Measurements from ENCODE around the gene RAB3GAP1. TPM values are rescaled to one million over a fixed set of nuclear protein-coding genes. Genes with fewer than 3 reads are reported as not detected.
A peak's percentile ranks its signal among the peaks of the same experiment; 100 is the strongest.
"Not testable (repeated sequence)": the region's sequence is repeated elsewhere in the genome, so short reads cannot be mapped to it uniquely, and the experiment has no call there.

Gene RAB3GAP1
- total and polyA plus RNA-seq, 7 experiments from 2014 or later, result 24.3 to 58.7 (median 36.9) TPM

GRCh38 chr2:135105513-135106316 is 53.6 kb downstream of the RAB3GAP1 start:
- POLR2A ChIA-PET, result interaction anchor here (0.8 kb wide), 1 partner anchor 53 kb away, joined by 3 read pairs; no protein-coding TSS in a partner anchor
- peaks cover 0 to 21% (median 13%) of the 10 kb centered on the region in 7 donors for H3K4me1 Mint-ChIP-seq

DNA sequence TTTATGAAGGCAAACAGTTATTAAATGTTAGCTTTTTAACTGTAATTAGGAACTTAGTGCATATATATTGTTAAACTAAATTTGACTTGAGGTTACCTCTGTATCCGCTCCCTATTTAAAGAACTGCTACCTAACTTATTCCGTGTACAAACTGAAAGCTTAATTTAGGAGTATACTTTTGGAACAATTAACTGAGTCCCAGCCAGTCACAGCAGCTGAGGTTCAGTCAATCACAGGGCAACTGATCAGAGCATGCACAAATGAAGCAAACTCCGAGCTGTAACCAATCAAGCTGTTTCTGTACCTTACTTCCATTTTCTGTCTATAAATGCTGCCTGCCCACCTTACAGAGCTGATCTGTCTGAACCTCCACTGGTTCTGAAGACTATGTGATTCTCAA is 61.2 kb downstream of the RAB3GAP1 start:
- Histone ChIP-seq H3K27me3 (ENCODE audit: control insufficient read depth in 2 of 2, insufficient read depth in 2 of 2, low read length in 2 of 2) (no peaks in the 10 kb centered on the region), H3K4me3 (ENCODE audit: low read length) (no peak overlapping the region), H3K27ac (ENCODE audit: low read depth, low read length) (no peak overlapping the region), H3K9me3 (ENCODE audit: control insufficient read depth in 2 of 3, low read length in 3 of 3) (no peaks in the 10 kb centered on the region), H3K36me3 (ENCODE audit: control insufficient read depth in 2 of 3, insufficient read depth in 3 of 3, low read length in 3 of 3) (peaks cover 0 to 28% (median 21%) of the 10 kb centered on the region in 3 experiments), H3K4me1 (ENCODE audit: control insufficient read depth in 2 of 2, insufficient read depth in 2 of 2, low read length in 2 of 2) (no peaks in the 10 kb centered on the region)
- intact Hi-C loops (cut with micrococcal nuclease), result loop anchor here in 1 of 2 donors (10.0 kb wide), 1 partner anchor 109 kb away; no protein-coding TSS in a partner anchor
- Mint-ChIP-seq H3K4me1 (peaks cover 0 to 20% (median 14%) of the 10 kb centered on the region in 7 donors), H3K36me3 (peaks cover 0 to 44% (median 24%) of the 10 kb centered on the region in 5 donors), H3K27me3 (no peaks in the 10 kb centered on the region), H3K9me3 (peaks cover 0 to 3% (median 0%) of the 10 kb centered on the region in 11 donors), H3K4me3 (no peak overlapping the region), H3K27ac (no peak overlapping the region)
- no peak for DNase-seq
- ChIA-PET POLR2A (no interaction called here), CTCF (no interaction called here)
- no peak for ATAC-seq

More at GRCh38 chr2:135105513-135106316, 53.6 kb downstream of the RAB3GAP1 start:
- H3K27me3 Mint-ChIP-seq; intact Hi-C loops (cut with micrococcal nuclease); DNase-seq; H3K27ac ChIP-seq (ENCODE audit: low read depth, low read length); H3K9me3 ChIP-seq (ENCODE audit: control insufficient read depth in 2 of 3, low read length in 3 of 3); H3K27me3 ChIP-seq (ENCODE audit: control insufficient read depth in 2 of 2, insufficient read depth in 2 of 2, low read length in 2 of 2); H3K4me3 ChIP-seq (ENCODE audit: low read length); H3K27ac Mint-ChIP-seq; CTCF ChIA-PET; ATAC-seq; H3K4me1 ChIP-seq (ENCODE audit: control insufficient read depth in 2 of 2, insufficient read depth in 2 of 2, low read length in 2 of 2); H3K4me3 Mint-ChIP-seq: not testable (repeated sequence)
- Mint-ChIP-seq H3K9me3 (peaks cover 0 to 27% (median 8%) of the 10 kb centered on the region in 11 donors), H3K36me3 (peaks cover 16 to 55% (median 51%) of the 10 kb centered on the region in 5 donors)
- peaks cover 0 to 22% (median 0%) of the 10 kb centered on the region in 3 experiments for H3K36me3 ChIP-seq (ENCODE audit: control insufficient read depth in 2 of 3, insufficient read depth in 3 of 3, low read length in 3 of 3)

GRCh38 chr2:135119582-135119981 is 67.5 kb downstream of the RAB3GAP1 start:
- intact Hi-C loops (cut with micrococcal nuclease), result loop anchor here in 1 of 2 donors (10.0 kb wide), 1 partner anchor 115 kb away; no protein-coding TSS in a partner anchor
- ChIA-PET POLR2A (no interaction called here), CTCF (no interaction called here)
- Mint-ChIP-seq H3K27ac (peak overlapping the region in 3 of 9 donors; percentile 16 to 62 (median 21)), H3K4me1 (peaks cover 0 to 19% (median 14%) of the 10 kb centered on the region in 7 donors), H3K4me3 (no peak overlapping the region), H3K36me3 (peaks cover 4 to 35% (median 18%) of the 10 kb centered on the region in 5 donors), H3K9me3 (peaks cover 0 to 3% (median 0%) of the 10 kb centered on the region in 11 donors), H3K27me3 (no peaks in the 10 kb centered on the region)
- Histone ChIP-seq H3K36me3 (ENCODE audit: control insufficient read depth in 2 of 3, insufficient read depth in 3 of 3, low read length in 3 of 3) (peaks cover 0 to 34% (median 8%) of the 10 kb centered on the region in 3 experiments), H3K9me3 (ENCODE audit: control insufficient read depth in 2 of 3, low read length in 3 of 3) (no peaks in the 10 kb centered on the region), H3K4me3 (ENCODE audit: low read length) (no peak overlapping the region), H3K4me1 (ENCODE audit: control insufficient read depth in 2 of 2, insufficient read depth in 2 of 2, low read length in 2 of 2) (no peaks in the 10 kb centered on the region), H3K27ac (ENCODE audit: low read depth, low read length) (no peak overlapping the region), H3K27me3 (ENCODE audit: control insufficient read depth in 2 of 2, insufficient read depth in 2 of 2, low read length in 2 of 2) (no peaks in the 10 kb centered on the region)
- ATAC-seq (no peak), DNase-seq (no peak)

- H3K36me3 Mint-ChIP-seq, result peaks cover 5 to 41% (median 22%) of the 10 kb centered on the region in 5 donors
- peak overlapping the region in 1 of 9 donors; percentile 41 for H3K27ac Mint-ChIP-seq
- no peak overlapping the region for H3K4me3 Mint-ChIP-seq
- Histone ChIP-seq H3K4me3 (ENCODE audit: low read length) (no peak overlapping the region), H3K9me3 (ENCODE audit: control insufficient read depth in 2 of 3, low read length in 3 of 3) (no peaks in the 10 kb centered on the region), H3K27me3 (ENCODE audit: control insufficient read depth in 2 of 2, insufficient read depth in 2 of 2, low read length in 2 of 2) (no peaks in the 10 kb centered on the region), H3K4me1 (ENCODE audit: control insufficient read depth in 2 of 2, insufficient read depth in 2 of 2, low read length in 2 of 2) (no peaks in the 10 kb centered on the region), H3K27ac (ENCODE audit: low read depth, low read length) (no peak overlapping the region), H3K36me3 (ENCODE audit: control insufficient read depth in 2 of 3, insufficient read depth in 3 of 3, low read length in 3 of 3) (peaks cover 0 to 32% (median 15%) of the 10 kb centered on the region in 3 experiments)
- peaks cover 0 to 19% (median 14%) of the 10 kb centered on the region in 7 donors for H3K4me1 Mint-ChIP-seq
- intact Hi-C loops (cut with micrococcal nuclease), result no loop called here
- CTCF ChIA-PET, result interaction anchor here (0.7 kb wide), 1 partner anchor 583 kb away, joined by 3 read pairs; no protein-coding TSS in a partner anchor
- ATAC-seq (no peak), DNase-seq (no peak)
- no peaks in the 10 kb centered on the region for H3K27me3 Mint-ChIP-seq
- peaks cover 0 to 3% (median 0%) of the 10 kb centered on the region in 11 donors for H3K9me3 Mint-ChIP-seq
- POLR2A ChIA-PET, result no interaction called here
These were observed 69.0 kb downstream of the RAB3GAP1 start for GRCh38 chr2:135121016-135121657.

DNA sequence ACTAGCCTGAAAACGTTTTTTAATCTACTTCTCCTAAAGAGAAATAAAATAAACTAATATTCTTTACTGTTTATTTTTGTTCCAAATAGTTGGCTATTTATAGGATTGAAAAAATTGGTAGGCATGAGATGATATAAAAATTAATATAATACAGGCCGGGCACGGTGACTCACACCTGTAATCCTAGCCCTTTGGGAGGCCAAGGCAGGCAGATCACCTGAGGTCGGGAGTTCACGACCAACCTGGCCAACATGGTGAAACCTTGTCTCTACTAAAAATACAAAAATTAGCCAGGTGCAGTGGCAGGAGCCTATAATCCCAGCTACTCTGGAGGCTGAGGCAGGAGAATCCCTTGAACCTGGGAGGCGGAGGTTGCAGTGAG is 69.6 kb downstream of the RAB3GAP1 start:
- H3K9me3 ChIP-seq (ENCODE audit: control insufficient read depth in 2 of 3, low read length in 3 of 3); H3K27ac ChIP-seq (ENCODE audit: low read depth, low read length); H3K27me3 ChIP-seq (ENCODE audit: control insufficient read depth in 2 of 2, insufficient read depth in 2 of 2, low read length in 2 of 2); ATAC-seq; H3K4me3 ChIP-seq (ENCODE audit: low read length); CTCF ChIA-PET; H3K27ac Mint-ChIP-seq; H3K4me1 ChIP-seq (ENCODE audit: control insufficient read depth in 2 of 2, insufficient read depth in 2 of 2, low read length in 2 of 2); H3K4me3 Mint-ChIP-seq; H3K9me3 Mint-ChIP-seq; POLR2A ChIA-PET; DNase-seq; intact Hi-C loops (cut with micrococcal nuclease); H3K27me3 Mint-ChIP-seq: not testable (repeated sequence)
- Mint-ChIP-seq H3K36me3 (peaks cover 6 to 41% (median 22%) of the 10 kb centered on the region in 5 donors), H3K4me1 (peaks cover 0 to 19% (median 14%) of the 10 kb centered on the region in 7 donors)
- peaks cover 0 to 37% (median 18%) of the 10 kb centered on the region in 3 experiments for H3K36me3 ChIP-seq (ENCODE audit: control insufficient read depth in 2 of 3, insufficient read depth in 3 of 3, low read length in 3 of 3)

DNA sequence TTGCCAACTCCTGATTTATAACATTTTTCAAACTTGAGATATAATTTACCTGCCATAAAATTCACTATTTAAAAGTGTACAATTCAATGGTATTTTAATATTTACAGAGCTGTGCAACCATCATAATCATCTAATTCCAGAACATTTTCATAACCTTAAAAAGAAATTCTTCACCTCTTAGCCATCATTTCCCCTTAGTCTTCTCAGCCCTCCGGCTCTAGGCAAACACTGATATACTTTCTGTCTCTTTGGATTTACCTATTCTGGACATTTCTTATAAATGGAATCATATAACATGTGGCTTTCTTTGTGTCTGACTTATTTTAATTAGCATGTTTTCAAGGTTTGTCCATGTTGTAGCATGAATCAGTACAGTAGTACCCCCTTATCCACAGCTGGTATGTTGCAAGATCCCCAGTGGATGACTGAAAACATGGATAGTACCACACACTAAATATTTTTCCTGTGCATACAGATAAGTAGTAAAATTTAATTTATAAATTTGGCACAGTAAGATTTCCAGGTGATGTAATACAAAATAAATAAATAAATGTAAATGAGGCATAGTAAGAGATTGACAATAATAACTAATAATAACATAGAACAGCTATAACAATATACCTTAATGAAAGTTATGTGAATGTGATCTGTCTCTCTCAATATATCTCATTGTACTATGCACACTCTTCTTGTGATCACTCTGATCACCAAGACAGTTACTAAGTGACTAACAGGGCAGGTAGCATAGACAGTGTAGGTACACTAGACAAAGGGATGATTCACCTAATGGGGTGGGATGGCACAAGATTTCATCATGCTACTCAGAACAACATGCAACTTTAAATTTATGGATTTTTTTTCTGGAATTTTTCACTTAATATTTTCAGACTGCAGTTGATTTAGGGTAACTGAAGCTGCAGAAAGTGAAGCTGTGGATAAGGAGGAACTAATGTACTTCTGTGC is 73.1 kb downstream of the RAB3GAP1 start:
- DNase-seq (no peak), ATAC-seq (no peak)
- CTCF ChIA-PET, result no interaction called here
- Histone ChIP-seq H3K4me1 (ENCODE audit: control insufficient read depth in 2 of 2, insufficient read depth in 2 of 2, low read length in 2 of 2) (no peaks in the 10 kb centered on the region), H3K9me3 (ENCODE audit: control insufficient read depth in 2 of 3, low read length in 3 of 3) (no peaks in the 10 kb centered on the region), H3K27me3 (ENCODE audit: control insufficient read depth in 2 of 2, insufficient read depth in 2 of 2, low read length in 2 of 2) (no peaks in the 10 kb centered on the region), H3K4me3 (ENCODE audit: low read length) (no peak overlapping the region), H3K27ac (ENCODE audit: low read depth, low read length) (no peak overlapping the region), H3K36me3 (ENCODE audit: control insufficient read depth in 2 of 3, insufficient read depth in 3 of 3, low read length in 3 of 3) (peaks cover 0 to 64% (median 18%) of the 10 kb centered on the region in 3 experiments)
- peaks cover 16 to 42% (median 26%) of the 10 kb centered on the region in 5 donors for H3K36me3 Mint-ChIP-seq
- POLR2A ChIA-PET, result no interaction called here
- no peak overlapping the region for H3K4me3 Mint-ChIP-seq
- peak overlapping the region in 2 of 9 donors; percentile 33 to 43 for H3K27ac Mint-ChIP-seq
- intact Hi-C loops (cut with micrococcal nuclease), result no loop called here
- peaks cover 0 to 4% (median 0%) of the 10 kb centered on the region in 7 donors for H3K4me1 Mint-ChIP-seq
- H3K9me3 Mint-ChIP-seq, result no peaks in the 10 kb centered on the region
- H3K27me3 Mint-ChIP-seq, result no peaks in the 10 kb centered on the region

Data from naive thymus-derived CD4-positive, alpha-beta T cell (primary cell).